Stimulated activated effector memory CD8-positive, alpha-beta T cell treated with anti-CD3 and anti-CD28 coated beads, Interleukin-12 subunit alpha, Interleukin-12 subunit beta, amount 100 ng/mL, for 72 hours (primary cell): ENCODE results near the gene ATP1A4.

Source experiments
- ATAC-seq: fragments of 150-1000 bp; cut with Tn5 transposase; 2 replicates; pipeline ENCODE4 v1.10.0; 2021
- DNase-seq, 2 donors: peaks; one replicate each; pipeline ENCODE4 v3.0.0; 2021 to 2022; ENCODE audit warnings: low spot score in 2 of 2
- H3K27ac Mint-ChIP-seq: one replicate; pipeline ENCODE4 v1.8.0; 2022; ENCODE audit warnings: mild to moderate bottlenecking, mixed read lengths
- H3K36me3 Mint-ChIP-seq: one replicate; pipeline ENCODE4 v1.8.0; 2022; ENCODE audit warnings: mild to moderate bottlenecking, mixed read lengths
- H3K4me1 Mint-ChIP-seq: one replicate; pipeline ENCODE4 v1.8.0; 2022; ENCODE audit warnings: mixed read lengths
- H3K4me3 Mint-ChIP-seq: one replicate; pipeline ENCODE4 v1.8.0; 2022; ENCODE audit warnings: mild to moderate bottlenecking, mixed read lengths
- H3K9me3 Mint-ChIP-seq: one replicate; pipeline ENCODE4 v1.8.0; 2022; ENCODE audit warnings: mixed read lengths

The ATP1A4 gene

DNA sequence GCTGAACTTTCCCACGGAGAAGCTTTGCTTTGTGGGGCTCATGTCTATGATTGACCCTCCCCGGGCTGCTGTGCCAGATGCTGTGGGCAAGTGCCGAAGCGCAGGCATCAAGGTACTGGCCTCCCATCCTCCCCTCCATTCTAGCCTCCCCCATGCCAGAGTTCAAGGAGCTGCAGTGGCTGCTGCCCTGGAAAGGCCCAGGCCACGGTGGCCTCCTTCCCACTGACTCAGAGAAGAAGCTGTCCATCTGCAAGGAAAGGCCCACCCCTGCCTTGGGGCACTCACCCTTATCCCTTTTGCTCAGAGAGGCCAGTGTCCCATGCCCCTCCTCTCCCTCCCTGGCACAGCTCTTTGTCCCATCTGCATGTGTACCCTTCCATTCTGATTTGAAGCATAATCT, 20.9 kb upstream of the ATP1A4 start:
- H3K4me3 Mint-ChIP-seq: no peak overlapping the region
- H3K27ac Mint-ChIP-seq: no peak overlapping the region
- H3K36me3 Mint-ChIP-seq: no peaks in the 10 kb centered on the region

GRCh38 chr1:160130939-160131338, 20.5 kb upstream of the ATP1A4 start:
- H3K9me3 Mint-ChIP-seq: no peaks in the 10 kb centered on the region
- ATAC-seq (no peak), DNase-seq (no peak)
- H3K4me3 Mint-ChIP-seq: no peak overlapping the region
- H3K27ac Mint-ChIP-seq: no peak overlapping the region
- H3K36me3 Mint-ChIP-seq: no peaks in the 10 kb centered on the region
- H3K4me1 Mint-ChIP-seq: no peaks in the 10 kb centered on the region

More for the DNA sequence above, 20.9 kb upstream of the ATP1A4 start:
- no peak for DNase-seq
- Mint-ChIP-seq H3K4me1 (no peaks in the 10 kb centered on the region), H3K9me3 (no peaks in the 10 kb centered on the region)
- ATAC-seq: no peak

GRCh38 chr1:160131803-160132565, 19.4 kb upstream of the ATP1A4 start:
- H3K4me1 Mint-ChIP-seq: no peaks in the 10 kb centered on the region
- no peak for ATAC-seq
- no peaks in the 10 kb centered on the region for H3K36me3 Mint-ChIP-seq
- no peak overlapping the region for H3K4me3 Mint-ChIP-seq
- no peaks in the 10 kb centered on the region for H3K9me3 Mint-ChIP-seq
- no peak overlapping the region for H3K27ac Mint-ChIP-seq
- DNase-seq: no peak

- no peak for ATAC-seq
- DNase-seq: no peak
- H3K36me3 Mint-ChIP-seq: no peaks in the 10 kb centered on the region
- H3K27ac Mint-ChIP-seq: no peak overlapping the region
- no peak overlapping the region for H3K4me3 Mint-ChIP-seq
- no peaks in the 10 kb centered on the region for H3K9me3 Mint-ChIP-seq
- no peaks in the 10 kb centered on the region for H3K4me1 Mint-ChIP-seq
These were observed 17.2 kb upstream of the ATP1A4 start for GRCh38 chr1:160133990-160134770.

- ATAC-seq: no peak
- no peaks in the 10 kb centered on the region for H3K9me3 Mint-ChIP-seq
- no peak overlapping the region for H3K27ac Mint-ChIP-seq
- no peaks in the 10 kb centered on the region for H3K36me3 Mint-ChIP-seq
- no peak overlapping the region for H3K4me3 Mint-ChIP-seq
- H3K4me1 Mint-ChIP-seq: no peaks in the 10 kb centered on the region
- no peak for DNase-seq
These were observed 16.4 kb upstream of the ATP1A4 start for GRCh38 chr1:160134791-160135572.

GRCh38 chr1:160136121-160136925, 15.1 kb upstream of the ATP1A4 start:
- no peak for ATAC-seq
- H3K27ac Mint-ChIP-seq: no peak overlapping the region
- no peaks in the 10 kb centered on the region for H3K36me3 Mint-ChIP-seq
- H3K4me1 Mint-ChIP-seq: no peaks in the 10 kb centered on the region
- no peaks in the 10 kb centered on the region for H3K9me3 Mint-ChIP-seq
- DNase-seq: no peak
- no peak overlapping the region for H3K4me3 Mint-ChIP-seq

GRCh38 chr1:160136926-160137200, 14.5 kb upstream of the ATP1A4 start:
- ATAC-seq: no peak
- Mint-ChIP-seq H3K9me3 (no peaks in the 10 kb centered on the region), H3K27ac (no peak overlapping the region), H3K4me1 (no peaks in the 10 kb centered on the region), H3K4me3 (no peak overlapping the region), H3K36me3 (no peaks in the 10 kb centered on the region)
- DNase-seq: no peak

DNA sequence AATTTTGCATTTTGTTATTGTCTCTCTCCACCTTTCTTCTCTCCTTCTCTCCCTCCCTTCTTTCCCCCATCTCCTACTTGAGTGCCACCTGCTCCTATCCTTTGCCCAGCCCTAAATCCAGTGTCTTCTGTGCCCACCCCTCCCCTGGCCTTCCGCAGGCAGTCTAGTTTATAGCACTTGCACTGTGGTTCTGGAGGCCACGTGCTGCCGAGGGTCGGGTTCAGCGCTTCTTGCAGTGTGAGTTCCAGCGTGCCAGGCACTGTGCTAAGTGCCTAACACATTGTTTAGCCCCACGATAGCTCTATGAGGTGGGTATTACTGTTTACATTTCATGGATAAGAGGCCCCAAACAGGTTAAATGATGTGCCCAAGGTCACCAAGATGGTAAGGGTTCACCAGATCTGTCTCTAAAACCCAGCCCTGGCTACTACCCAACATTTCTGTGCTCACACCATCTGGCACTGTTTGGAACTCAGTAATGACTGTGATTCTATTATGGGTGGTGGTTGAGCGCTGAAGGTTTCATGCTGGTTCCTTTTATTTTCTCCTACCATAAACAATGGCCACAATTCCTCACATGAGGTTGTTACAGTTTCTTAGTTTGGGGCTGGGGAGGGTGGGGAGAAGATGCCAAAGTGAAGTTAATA, 14.1 kb upstream of the ATP1A4 start:
- Mint-ChIP-seq H3K27ac (no peak overlapping the region), H3K4me3 (no peak overlapping the region), H3K36me3 (no peaks in the 10 kb centered on the region), H3K9me3 (no peaks in the 10 kb centered on the region), H3K4me1 (no peaks in the 10 kb centered on the region)
- DNase-seq: no peak
- ATAC-seq: no peak

DNA sequence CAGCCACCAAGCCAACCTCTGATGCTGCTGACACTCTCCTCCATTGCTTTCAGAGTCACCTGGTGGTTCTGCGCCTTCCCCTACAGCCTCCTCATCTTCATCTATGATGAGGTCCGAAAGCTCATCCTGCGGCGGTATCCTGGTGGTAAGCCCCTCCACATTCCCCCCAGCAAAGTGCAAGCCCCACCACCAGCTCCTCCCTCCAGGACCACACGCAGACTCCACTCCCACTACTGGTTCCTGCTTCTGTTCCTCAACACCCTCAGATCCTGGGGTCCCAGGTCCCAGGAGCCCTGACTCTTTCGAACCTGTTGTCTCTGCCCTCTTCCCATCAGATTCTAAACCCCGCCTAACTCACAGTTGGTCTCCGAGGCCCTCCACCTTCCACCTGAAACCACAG, 11.6 kb upstream of the ATP1A4 start:
- H3K4me3 Mint-ChIP-seq: no peak overlapping the region
- no peak overlapping the region for H3K27ac Mint-ChIP-seq
- H3K4me1 Mint-ChIP-seq: no peaks in the 10 kb centered on the region
- no peaks in the 10 kb centered on the region for H3K36me3 Mint-ChIP-seq
- ATAC-seq: no peak
- no peak for DNase-seq
- no peaks in the 10 kb centered on the region for H3K9me3 Mint-ChIP-seq

GRCh38 chr1:160143695-160144094, 7.7 kb upstream of the ATP1A4 start:
- no peak for ATAC-seq
- Mint-ChIP-seq H3K36me3 (no peaks in the 10 kb centered on the region), H3K27ac (no peak overlapping the region), H3K4me3 (no peak overlapping the region), H3K4me1 (no peaks in the 10 kb centered on the region), H3K9me3 (no peaks in the 10 kb centered on the region)
- DNase-seq: no peak

DNA sequence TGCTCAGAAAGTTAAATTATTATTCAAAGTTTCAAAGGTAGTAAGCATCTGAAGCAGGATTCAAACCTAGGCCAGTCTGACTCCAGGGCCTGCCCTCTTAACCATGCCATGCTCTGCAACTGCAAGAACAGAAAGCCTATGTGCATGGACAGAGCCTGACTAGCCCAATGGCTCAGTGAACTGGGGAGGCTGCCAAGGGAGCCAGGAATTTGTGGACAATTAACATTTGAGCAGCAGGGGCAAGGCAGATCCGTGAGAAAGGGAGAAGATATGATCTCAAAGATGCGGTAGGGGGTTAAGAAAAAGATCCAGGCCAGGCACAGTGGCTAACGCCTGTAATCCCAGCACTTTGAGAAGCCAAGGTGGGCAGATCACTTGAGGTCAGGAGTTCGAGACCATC, 6.5 kb upstream of the ATP1A4 start:
- H3K4me1 Mint-ChIP-seq: no peaks in the 10 kb centered on the region
- DNase-seq (no peak), ATAC-seq (no peak)
- H3K9me3 Mint-ChIP-seq: no peaks in the 10 kb centered on the region
- no peaks in the 10 kb centered on the region for H3K36me3 Mint-ChIP-seq
- no peak overlapping the region for H3K4me3 Mint-ChIP-seq
- no peak overlapping the region for H3K27ac Mint-ChIP-seq

DNA sequence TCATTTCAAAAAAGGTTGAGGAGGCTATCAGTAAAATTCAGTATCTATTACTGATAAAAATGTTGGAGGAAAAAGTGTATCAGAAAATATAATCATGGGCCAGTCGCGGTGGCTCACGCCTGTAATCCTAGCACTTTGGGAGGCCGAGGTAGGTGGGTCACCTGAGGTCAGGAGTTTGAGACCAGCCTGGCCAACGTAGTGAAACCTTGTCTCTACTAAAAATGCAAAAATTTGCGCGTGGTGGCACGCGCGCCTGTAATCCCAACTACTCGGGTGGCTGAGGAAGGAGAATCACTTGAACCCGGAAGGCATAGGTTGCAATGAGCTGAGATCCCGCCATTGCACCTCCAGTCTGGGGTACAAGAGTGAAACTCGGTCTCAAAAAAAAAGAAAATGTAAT, 5.3 kb upstream of the ATP1A4 start:
- Mint-ChIP-seq H3K36me3 (no peaks in the 10 kb centered on the region), H3K9me3 (no peaks in the 10 kb centered on the region), H3K4me1 (no peaks in the 10 kb centered on the region), H3K27ac (no peak overlapping the region), H3K4me3 (no peak overlapping the region)
- DNase-seq: no peak
- ATAC-seq: no peak

- no peak overlapping the region for H3K27ac Mint-ChIP-seq
- H3K36me3 Mint-ChIP-seq: no peaks in the 10 kb centered on the region
- ATAC-seq (no peak), DNase-seq (no peak)
- H3K9me3 Mint-ChIP-seq: no peaks in the 10 kb centered on the region
- no peak overlapping the region for H3K4me3 Mint-ChIP-seq
- H3K4me1 Mint-ChIP-seq: no peaks in the 10 kb centered on the region
These were observed 3.3 kb upstream of the ATP1A4 start for GRCh38 chr1:160148121-160148520.

DNA sequence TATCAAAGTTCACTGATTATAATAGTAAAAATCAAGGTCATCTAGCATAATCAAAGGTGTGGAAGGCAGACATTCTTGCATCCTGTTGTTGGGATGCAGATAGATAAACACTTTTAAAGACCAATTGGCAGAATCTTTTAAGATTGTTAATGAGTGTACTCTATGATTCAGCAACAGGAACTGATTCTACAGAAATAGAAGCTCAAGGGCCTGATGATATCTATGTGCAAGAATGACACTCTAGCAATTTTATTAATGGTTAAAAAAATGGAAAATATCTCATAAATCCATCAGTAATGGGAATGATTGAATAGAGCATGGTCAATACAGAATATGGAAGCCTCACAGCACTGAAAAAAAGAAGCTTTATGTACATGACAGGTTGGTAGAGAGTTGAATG, 2.2 kb upstream of the ATP1A4 start:
- H3K4me3 Mint-ChIP-seq: no peak overlapping the region
- no peak for DNase-seq
- no peaks in the 10 kb centered on the region for H3K36me3 Mint-ChIP-seq
- no peak for ATAC-seq
- H3K9me3 Mint-ChIP-seq: no peaks in the 10 kb centered on the region
- no peak overlapping the region for H3K27ac Mint-ChIP-seq
- no peaks in the 10 kb centered on the region for H3K4me1 Mint-ChIP-seq

- H3K4me1 Mint-ChIP-seq: no peaks in the 10 kb centered on the region
- DNase-seq (no peak), ATAC-seq (no peak)
- H3K36me3 Mint-ChIP-seq: no peaks in the 10 kb centered on the region
- H3K4me3 Mint-ChIP-seq: no peak overlapping the region
- H3K9me3 Mint-ChIP-seq: no peaks in the 10 kb centered on the region
- H3K27ac Mint-ChIP-seq: no peak overlapping the region
These were observed 1.7 kb upstream of the ATP1A4 start for GRCh38 chr1:160149716-160150115.
